OCI-M1 (cell line): ENCODE data around the gene ADAMTS2.
"Not testable (repeated sequence)": the region's sequence is repeated elsewhere in the genome, so short reads cannot be mapped to it uniquely, and the experiment has no call there.

Experiments
- DNase-seq: peaks from one replicate; lab custom pipeline; 2025; lab: John Stamatoyannopoulos, UW

The ADAMTS2 gene

DNA sequence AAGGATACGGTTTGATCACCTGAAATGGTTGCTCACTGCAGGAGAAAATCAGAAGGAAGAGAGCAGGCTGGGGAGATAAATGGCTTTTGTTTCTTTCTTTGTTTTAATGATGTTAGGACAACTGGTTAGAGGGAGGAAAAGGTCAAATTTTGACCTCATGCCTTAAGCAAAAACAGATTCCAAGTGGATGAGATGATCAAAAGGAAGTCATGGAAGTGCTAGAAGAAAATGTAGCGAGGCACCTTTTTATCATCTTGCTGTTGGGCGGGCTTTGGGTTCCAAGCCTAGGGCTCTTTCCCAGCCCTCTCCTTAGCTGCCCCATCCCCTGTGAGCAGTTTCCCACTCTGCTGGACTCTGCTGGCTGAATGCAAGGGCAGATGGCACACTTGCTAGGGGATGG is 127.9 kb downstream of the ADAMTS2 start:
- DNase-seq = no peak

DNA sequence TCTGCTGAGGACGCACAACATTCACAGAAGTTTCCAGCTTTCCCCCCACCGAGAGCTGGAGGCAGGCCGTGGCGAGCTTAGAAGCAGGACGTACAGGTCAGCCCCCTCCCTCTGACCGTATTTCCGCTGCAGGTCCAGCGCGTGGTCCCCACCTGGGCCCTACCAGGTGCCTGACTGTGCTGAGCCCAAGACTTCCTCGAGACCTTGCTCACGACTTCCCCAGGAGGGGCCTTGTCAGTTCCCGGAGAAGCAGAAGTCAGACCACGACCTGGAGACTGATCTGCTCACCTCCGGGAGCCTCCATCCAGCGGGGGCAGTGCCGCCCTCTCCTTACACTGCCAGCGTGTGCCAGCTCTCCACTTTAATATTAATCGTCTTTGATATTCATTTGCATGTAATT is 128.9 kb downstream of the ADAMTS2 start:
- DNase-seq = not testable (repeated sequence)

DNA sequence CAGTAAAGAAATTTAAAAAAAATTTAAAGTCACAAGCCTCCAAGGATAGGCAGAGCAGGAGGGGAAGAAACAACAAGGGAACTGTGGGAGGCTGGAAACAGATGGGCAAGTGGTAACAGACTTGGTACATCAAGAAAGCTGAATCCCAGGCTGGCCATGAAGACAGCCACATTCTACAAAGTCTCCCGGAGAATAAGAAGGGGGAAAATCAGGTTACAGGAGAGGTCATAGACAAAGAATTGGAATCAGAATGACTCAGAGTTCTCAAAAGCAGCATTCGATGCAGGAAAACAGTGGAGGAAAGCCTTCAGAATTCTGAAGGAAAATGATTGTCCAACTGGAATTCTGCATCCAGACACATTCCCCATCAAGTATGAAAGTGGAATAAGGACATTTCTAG is 129.7 kb downstream of the ADAMTS2 start:
- no peak for DNase-seq

DNA sequence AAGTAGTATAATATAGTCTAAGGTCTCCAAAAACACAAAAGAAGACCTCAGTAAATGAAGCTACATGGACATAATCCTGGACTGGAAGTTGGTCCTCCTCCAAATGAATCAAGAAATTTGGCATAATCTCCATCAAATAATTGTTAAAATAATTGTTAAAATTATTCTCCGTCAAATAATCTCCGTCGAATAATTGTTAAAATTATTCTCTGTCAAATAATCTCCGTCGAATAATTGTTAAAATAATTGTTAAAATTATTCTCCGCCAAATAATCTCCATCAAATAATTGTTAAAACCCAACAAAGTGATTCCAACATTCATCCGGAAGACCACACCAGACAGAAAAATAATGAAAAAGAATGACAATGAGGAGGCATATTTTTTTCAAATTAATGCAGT is 130.6 kb downstream of the ADAMTS2 start:
- no peak for DNase-seq

DNA sequence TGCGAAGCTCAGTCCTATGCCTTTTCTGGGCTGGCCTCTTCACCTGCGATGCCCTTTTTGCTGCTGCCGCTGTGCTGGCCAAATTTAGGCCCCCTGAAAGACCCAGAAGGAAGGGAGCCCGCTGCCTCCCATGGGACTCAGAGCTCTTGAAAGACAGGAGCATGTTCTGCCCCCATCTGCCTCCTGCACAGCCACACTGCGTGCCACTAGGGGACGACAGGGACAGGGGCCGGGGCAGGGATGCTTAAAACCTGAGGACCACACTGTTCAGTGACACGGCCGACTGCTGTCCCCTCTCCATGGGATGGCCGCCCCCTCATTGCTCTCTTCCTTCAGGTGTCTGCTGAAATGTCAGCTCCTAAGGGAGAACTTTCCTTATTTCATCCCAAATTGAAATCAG is 132.4 kb downstream of the ADAMTS2 start:
- DNase-seq = no peak

DNA sequence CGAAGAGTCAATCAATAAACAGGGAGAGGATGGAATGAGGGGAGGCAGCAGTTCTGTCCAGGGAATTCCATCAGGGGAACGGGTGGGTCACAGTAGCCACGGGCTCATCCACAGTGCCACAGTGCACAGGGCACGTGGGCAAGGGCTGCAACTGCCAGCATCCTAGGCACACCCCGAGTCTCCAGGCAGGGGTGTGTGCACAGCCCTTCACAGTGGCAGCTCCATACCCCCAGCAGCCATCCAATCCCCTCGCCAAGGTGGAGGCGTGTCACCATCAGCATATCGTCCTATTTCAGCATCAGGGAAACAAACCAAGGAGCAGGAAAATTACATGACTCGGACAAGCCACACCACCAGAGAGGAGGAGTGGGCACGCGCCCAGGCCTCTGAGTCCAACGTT is 133.6 kb downstream of the ADAMTS2 start:
- DNase-seq = no peak

DNA sequence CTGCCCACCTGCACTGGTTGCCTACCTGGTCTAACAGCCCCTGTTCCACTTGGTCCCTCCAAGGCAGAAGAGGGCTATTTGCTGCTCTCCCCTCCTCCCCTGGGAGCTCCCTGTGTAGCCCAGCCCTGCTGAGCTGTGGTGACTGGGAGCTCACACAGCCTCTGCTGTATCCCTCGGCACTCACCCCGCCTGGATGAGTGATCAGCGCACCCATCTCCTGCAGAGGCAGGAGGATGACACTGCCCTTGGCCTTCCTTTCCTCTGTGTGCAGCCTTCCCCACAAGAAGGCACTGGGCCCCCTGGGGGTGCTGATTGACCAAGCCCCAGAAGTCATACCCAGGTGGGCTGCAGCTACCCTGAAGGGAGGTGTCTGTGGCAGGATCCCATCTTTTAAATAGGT is 134.2 kb downstream of the ADAMTS2 start:
- DNase-seq = no peak

DNA sequence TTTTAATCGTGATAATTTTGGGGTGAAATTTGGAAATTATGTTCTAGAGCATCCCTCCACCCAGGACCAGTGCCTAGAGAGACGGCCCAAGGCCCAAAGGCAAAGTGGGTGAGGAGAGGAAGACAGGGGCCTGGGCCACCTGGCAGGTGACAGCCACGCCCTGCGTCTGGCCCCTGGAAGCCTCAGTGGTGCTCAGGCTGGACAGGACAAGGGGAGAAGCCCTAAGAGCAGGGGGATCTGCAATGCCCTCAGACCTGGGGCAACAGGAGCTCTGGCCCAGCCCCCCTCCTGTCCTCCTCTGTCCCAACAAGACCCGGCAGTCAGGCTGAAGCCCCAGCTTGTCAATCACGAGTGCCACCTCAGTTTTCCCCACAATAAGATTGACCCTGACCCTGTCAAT is 134.8 kb downstream of the ADAMTS2 start:
- DNase-seq = no peak

DNA sequence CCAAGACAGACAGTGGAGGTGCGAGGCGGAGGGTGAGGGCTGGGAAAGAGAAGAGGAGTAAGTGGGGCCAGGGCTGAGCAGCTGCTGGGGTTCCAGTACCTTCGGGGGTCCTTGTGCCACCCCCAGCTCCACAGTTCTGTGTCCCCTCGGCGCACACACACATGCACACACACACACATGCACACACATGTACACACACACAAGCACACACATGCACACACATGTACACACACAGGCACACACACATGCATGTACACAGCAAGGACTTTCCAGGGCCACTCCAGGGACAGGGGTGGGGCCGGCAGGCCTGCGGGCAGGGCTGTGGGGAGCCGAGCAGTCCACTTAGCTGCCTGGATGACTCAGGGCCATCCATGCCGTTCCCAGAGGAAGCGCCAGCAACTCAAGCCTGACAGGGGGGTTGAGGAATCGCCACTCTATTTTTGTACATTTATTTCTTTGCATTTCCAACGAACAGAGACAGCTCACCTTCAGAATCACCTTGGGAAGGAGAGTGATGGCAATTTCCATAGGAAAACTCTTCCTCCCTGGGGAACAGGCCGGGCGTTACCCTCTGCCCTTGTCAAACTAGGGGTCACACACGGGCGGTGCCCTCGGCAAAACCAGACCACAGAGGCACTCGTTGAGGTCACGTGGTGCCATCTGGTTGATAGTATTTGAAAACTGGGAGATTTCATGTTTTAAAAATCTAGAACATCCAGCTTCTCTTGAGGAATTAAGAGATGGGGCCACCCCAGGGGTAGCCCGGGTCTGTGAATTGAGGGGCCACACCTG is 135.7 kb downstream of the ADAMTS2 start:
- DNase-seq = no peak

DNA sequence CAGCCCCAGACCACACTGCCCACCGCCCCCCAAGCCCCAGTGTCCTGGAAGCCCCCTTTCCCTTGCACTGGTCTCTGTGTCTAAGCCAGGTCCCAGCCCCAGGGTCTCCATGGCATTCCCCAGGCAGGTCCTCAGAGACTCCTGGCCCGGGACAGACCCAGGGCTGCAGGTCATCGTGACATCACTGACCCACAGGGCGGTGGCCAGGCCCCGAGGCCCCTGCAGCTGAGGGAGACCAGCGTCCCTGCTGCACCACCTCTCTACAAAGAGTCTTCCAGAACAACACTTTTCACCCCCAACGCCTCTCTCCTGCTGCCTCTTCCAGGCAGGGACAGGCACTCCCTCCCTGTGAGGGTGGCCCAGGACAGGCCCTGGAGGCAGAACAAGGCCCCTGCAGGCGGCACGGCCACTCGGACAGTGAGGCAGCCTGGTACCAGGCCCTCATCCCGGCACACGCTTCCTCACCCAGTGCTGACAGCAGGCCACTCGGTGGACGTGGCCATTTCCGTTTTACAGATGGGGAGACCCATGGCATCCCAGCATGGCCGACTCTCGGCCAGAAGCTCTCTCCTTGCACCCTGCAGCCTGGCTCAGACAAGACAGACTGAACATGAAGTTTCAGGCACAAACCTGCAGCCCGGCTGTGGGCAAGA is 136.4 kb downstream of the ADAMTS2 start:
- no peak for DNase-seq

DNA sequence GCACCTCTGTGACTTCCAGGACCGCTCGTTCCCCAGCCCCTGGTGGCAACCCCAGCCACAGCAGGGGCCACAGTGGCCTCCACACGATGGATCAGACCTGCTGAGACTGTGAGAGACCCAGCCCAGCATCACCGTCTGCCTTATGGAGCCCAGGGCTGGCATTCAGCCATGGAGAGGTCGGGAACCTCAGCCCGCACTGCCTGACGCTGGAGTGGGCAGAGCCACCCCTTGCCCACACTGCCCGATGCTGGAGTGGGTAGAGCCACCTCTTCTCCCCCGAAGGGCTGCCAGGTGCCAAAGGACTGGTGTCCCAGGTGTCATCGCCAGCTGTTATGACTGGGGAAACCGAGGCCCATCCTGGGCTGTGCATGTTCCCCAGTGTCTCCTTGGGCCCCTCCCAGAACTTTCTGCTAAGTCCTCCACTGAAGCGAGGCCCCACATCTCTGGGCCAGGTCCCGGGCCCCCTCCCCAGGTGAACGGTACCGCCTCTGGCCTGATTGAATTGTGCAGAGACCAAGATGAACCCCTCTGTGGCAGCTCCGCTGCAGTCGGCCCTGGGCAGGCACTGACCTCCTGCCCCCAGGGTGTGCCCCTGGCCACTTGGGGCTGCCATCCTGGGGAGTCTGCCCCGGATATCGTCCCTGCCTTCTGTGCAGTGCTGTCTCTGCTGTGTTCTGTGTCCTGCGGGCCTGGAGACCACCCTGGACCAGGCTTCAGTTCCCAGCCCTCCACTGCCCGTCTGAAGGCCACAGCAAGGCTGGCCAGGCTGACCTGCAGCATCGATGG is 137.1 kb downstream of the ADAMTS2 start:
- no peak for DNase-seq

DNA sequence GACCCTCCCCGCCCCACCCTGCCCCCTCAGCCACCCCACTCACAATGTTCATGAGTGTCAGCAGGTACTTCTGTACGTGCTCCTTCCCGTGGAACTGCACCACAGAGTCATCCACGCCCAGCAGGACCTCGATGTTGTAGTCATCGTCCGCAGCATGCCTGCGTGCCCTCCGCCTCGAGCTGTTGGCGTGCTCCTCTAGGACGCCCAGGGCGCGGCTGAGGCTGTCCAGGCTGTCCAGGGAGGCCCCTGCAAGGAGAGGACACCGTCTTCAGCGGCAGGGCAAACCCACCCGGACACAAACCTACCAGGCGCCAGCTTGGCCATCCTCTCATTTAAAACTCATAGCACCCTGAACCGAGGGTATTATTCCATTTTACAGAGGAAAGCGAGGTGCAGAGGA is 137.8 kb downstream of the ADAMTS2 start:
- no peak for DNase-seq

DNA sequence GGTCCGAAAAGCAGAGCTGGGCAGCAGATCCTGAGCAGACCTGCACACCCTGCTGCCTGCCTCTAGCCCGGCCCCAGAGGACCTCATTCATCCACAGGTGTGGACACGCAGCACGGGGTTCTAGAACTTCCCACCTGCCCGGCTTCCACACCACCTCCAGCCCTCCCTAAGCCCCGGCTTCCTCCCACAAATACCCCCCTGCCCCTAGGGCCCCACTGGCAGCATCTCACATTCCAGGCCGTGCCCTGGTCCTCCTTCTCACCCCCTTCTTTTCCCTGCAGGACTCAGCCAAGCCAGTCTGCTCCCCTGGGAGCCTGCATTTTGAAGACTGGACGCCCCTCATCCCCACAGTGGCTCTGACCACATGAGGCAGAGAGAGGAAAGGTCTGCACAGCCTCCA is 138.9 kb downstream of the ADAMTS2 start:
- DNase-seq = no peak

DNA sequence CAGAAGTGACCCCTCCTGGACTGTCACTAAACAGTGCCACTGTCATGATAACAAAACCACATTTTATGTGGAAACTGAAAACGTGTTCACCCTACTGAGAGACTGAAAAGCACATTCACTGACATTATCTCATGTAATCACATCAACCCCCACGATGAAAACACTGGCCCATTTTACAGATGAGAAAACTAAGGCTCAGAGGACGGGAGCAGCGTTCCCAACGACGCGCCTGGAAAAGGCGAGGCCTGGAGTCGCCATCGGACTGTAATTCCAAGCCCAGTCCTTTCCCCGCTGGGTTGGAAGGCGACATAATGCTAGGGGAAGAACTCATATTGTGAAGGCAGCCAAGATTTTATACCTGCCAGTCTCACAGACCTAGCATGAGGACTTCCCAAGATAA is 140.0 kb downstream of the ADAMTS2 start:
- DNase-seq = no peak

DNA sequence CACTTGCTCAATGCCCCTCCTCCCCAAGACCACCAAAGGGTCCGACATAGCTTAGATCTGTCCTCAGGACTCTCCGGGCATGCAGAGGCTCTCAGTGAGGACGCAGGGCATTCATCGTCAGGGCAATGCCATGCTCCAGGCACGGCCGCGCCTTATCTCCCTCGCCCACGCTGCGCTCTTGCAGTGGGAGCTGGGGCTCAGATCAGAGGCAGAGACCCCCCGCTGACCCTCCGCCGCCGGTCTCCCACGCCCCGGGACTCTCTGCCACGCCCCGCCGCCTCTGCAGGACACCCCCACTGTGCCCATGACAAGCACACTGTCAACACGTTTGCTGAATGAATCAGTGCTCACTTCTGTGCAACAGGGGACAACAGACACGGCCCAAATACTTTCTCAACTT is 140.7 kb downstream of the ADAMTS2 start:
- DNase-seq = no peak

DNA sequence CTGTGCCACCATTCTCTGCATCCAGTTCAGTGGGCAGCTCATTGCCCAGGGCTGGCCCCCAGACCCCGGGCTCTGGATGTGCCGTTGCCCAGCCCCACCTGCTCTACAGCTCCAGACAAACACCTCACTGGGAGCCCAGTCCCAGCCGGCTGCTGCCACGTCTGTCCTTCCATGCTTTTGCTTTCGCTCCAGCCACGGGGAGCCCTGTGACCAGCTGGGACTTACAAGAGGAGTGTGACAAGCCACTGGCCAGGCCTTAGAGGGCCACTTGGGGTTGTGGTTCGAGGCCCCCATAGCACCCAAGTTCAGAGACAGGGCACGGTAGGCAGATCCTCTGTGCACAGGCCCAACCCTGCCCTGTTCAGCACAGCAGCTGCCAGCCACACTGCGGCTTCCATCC is 142.0 kb downstream of the ADAMTS2 start:
- DNase-seq = no peak

DNA sequence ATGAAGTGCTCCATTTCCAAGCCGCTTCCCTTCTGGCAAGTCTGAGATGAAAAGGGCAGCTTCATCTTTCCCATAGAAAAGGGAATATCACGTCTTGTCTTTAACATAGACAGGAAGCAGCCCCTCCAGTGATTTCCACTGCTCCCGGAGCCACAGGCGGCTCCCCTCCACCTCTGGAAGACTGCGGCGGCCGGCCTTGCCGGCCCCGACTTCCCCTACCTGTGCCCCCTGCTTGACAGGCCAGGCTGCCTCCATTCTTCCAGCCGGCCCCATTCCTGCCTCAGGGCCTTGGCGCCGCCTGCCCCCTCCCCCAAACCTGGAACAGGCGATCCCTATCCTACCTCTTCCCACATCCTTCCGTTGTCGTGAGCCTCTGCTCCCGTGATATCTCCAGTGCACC is 143.3 kb downstream of the ADAMTS2 start:
- DNase-seq = no peak

DNA sequence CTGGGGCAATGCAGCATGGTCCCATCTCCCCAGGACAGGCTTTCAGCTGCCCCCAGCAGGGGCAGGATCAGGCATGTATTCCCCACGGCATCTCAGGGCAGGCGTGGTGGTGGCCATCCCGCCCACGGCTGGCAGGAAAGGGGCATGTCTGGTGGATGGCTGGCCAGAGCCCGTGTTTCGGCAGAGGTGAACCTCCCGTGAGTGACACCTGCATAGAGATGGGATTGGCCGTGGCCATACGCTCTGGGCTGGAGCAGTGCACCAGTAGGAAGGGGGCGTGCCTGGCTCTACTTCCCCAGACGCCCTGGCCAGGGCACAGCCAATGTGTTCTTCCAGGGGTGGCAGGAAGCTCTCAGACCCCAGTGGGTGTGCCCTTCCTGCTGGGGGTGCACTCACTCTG is 146.0 kb downstream of the ADAMTS2 start:
- no peak for DNase-seq

DNA sequence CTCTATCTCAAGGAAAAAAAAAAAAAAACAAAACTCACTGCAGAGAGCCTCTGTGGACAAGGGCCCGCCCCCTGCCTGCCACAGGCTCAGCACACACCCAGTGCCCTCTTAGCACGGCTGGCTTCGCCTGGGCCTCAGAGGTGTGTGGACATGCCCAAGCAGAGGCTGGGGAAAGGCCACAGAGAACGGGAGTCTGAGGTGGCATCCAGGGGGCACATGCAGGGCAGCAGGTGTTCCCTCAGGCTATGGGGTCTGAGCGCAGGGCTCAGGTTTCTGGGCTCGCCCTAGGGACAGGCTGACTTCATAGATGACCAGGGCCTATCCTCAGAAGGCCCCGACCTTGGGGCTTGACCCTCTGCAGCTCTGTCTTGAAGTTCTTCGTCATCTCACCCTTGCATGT is 146.4 kb downstream of the ADAMTS2 start:
- DNase-seq = no peak

DNA sequence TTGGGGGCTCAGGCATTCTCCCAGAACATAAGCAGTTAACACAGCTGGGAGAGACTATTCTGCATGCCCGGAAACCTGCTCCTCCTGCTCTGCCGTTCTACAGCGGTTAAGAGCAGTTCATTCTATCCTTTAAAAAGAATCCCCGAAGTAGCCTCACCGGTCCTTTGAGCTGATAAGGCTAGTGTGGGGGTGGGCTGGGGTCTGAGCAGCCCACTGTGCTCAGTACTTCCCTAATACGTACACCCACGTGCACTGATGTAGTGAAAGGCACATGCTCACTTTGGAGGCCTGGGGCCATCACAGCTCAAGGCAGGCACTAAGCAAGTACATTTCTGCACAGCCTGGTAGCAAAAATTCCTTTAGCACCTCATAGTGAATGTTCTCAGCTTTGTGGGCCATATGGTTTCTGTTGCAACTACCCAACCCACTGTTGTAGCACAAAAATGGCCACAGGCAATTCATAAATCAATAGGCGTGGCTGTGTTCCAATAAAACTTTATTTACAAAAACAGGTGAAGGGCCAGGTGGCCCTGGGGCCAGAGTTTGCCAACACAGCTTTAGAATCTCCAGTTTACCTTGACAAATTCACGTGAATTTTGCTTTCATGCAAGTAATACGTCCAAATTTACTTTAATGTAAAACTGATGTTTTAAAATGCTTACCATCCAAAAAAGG is 148.7 kb downstream of the ADAMTS2 start:
- DNase-seq = no peak

DNA sequence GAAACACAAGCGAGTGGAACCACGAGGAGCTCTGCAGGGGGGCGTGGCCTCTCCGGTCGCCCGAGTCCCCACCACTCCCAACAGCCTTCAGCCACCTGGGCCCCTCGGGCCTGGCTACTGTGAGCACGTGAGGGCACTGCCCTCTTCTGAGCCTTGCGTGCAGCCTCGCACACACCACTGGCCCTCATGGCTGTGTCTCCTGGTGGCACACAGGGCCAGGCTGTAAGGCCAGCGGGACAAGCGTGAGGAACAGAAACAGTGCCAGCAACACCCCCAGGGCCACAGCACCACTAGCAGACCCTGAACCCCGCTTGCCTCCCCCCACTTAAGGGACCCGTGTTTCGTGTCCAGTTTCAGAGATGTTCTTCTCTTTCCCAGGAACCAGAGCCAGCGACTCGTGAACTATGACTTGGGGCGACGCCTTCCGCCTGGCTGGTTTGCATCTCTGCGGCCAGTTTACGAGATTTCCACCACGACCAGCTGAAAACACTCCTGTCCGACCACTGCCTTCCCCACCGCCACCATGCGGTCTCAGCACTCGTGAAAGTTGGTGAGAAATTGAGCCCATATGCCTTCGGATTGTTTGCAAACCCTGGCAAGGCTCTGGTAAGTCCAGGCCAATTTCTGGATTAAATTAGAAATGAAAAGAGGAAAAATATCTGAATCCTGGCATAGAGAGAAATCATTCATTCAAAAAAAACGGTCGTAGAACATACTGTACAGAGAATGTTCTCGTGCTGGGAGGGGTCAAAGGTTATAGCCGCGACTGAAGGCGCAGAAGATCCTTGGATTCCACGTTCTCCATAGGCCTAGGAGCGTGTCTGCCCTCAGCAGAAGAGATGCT is 149.5 kb downstream of the ADAMTS2 start:
- DNase-seq = no peak

DNA sequence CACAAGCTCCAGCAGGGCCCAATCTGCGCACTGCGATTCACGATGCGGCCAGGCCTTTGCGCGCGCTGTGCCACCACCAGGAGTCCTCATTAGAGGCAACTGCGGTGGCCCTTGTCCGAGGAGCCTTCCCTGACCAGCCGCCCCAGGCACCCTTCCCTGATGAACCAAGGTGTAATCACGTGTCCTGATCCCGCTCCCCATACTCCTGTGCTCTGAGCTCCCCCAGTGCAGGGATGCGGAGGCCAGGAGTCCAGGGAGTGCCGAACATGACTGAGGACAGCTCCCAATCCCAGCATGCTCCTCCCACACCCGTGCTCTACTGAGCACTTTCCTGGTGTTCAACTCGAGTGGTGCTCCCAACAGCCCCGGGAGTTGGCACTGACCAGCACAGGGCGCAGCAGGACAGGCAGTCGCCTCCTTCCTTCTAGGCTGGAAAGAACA is 150.3 kb downstream of the ADAMTS2 start:
- no peak for DNase-seq
